ENCODE measurements around the gene CFAP46. TPM values are rescaled to one million over a fixed set of nuclear protein-coding genes. Genes with fewer than 3 reads are reported as not detected.
A peak's percentile ranks its signal among the peaks of the same experiment; 100 is the strongest.

Gene CFAP46
- total RNA-seq, 1 experiment from 2014 or later = 3.3 TPM

- no peak for DNase-seq (ENCODE audit: low spot score)
- peaks cover 9% of the 10 kb centered on the region for H3K4me1 Mint-ChIP-seq
- H3K27ac Mint-ChIP-seq = peak overlapping the region; percentile 67; the same call in 1 of the 2 replicates
- peaks cover 5% of the 10 kb centered on the region for H3K9me3 Mint-ChIP-seq
- POLR2A ChIA-PET = no interaction called here
- peaks cover 3% of the 10 kb centered on the region; the same call in 1 of the 2 replicates for H3K27me3 Mint-ChIP-seq (ENCODE audit: low read depth)
- H3K4me3 Mint-ChIP-seq = peak overlapping the region; percentile 83
- TF ChIP-seq NR2C2 (CRISPR knock-in tag; IDR thresholded peaks at IDR 0.05) (no peak), ZNF281 (CRISPR knock-in tag; IDR thresholded peaks at IDR 0.05) (no peak), ZNF423 (CRISPR knock-in tag; IDR thresholded peaks at IDR 0.05) (0 out of 2 replicates have a peak, but pooled peaks have one; percentile 12)
- ATAC-seq = no peak
- CTCF ChIA-PET = interaction anchor here (0.6 kb wide), 1 partner anchor 140 kb away, joined by 3 read pairs; no protein-coding TSS in a partner anchor
- no peaks in the 10 kb centered on the region for H3K36me3 Mint-ChIP-seq
Observed at GRCh38 chr10:132943058-132943790, 854 bp upstream of the CFAP46 start.

GRCh38 chr10:132941640-132942051, 724 bp downstream of the CFAP46 start:
- ATAC-seq (no peak), DNase-seq (ENCODE audit: low spot score) (no peak)
- Mint-ChIP-seq H3K4me1 (peaks cover 3% of the 10 kb centered on the region; the same call in 1 of the 2 replicates), H3K9me3 (no peaks in the 10 kb centered on the region), H3K36me3 (no peaks in the 10 kb centered on the region), H3K27ac (no peak overlapping the region), H3K4me3 (peak overlapping the region; percentile 62), H3K27me3 (ENCODE audit: low read depth) (peaks cover 3% of the 10 kb centered on the region; the same call in 1 of the 2 replicates)
- POLR2A ChIA-PET = no interaction called here
- CTCF ChIA-PET = interaction anchor here (0.9 to 1.0 kb wide), 3 partner anchors 146 to 184 kb away, joined by 3 to 4 read pairs (median 3); partner anchors contain the start of gene ADGRA1
- TF ChIP-seq ZNF512 (CRISPR knock-in tag; IDR thresholded peaks at IDR 0.05; ENCODE audit: borderline replicate concordance) (no peak), FOXK1 (CRISPR knock-in tag; IDR thresholded peaks at IDR 0.05) (no peak), GABPB1 (CRISPR knock-in tag; IDR thresholded peaks at IDR 0.05) (no peak), ATF2 (CRISPR knock-in tag; IDR thresholded peaks at IDR 0.05; ENCODE audit: borderline replicate concordance, low read depth) (no peak), NFATC4 (CRISPR knock-in tag; IDR thresholded peaks at IDR 0.05) (no peak), EMX1 (CRISPR knock-in tag; IDR thresholded peaks at IDR 0.05) (no peak), ZNF425 (CRISPR knock-in tag; conservative IDR thresholded peaks at IDR 0.05) (no peak), ZNF317 (CRISPR knock-in tag; IDR thresholded peaks at IDR 0.05; ENCODE audit: borderline replicate concordance, low read depth) (no peak), JAZF1 (CRISPR knock-in tag; IDR thresholded peaks at IDR 0.05) (no peak), NR3C1 (CRISPR knock-in tag; conservative IDR thresholded peaks at IDR 0.05; ENCODE audit: low read depth) (no peak), ZNF263 (CRISPR knock-in tag; IDR thresholded peaks at IDR 0.05; ENCODE audit: low read depth) (no peak), CTCF (IDR thresholded peaks at IDR 0.05) (no peak), JUN (CRISPR knock-in tag; IDR thresholded peaks at IDR 0.05) (no peak)
